GM19023 (cell line): ENCODE results near the gene RIMBP2.

ENCODE experiments used
- ATAC-seq: cut with Tn5 transposase; IDR thresholded peaks from one replicate; pipeline ENCODE4 v1.9.1; 2021; ENCODE audit warnings: mild to moderate bottlenecking, moderate library complexity; ENCODE audit not compliant: unreplicated experiment

Gene RIMBP2

GRCh38 chr12:130474599-130475269 is 241.4 kb downstream of the RIMBP2 start:
- no peak for ATAC-seq

- no peak for ATAC-seq
Observed at GRCh38 chr12:130473266-130473665, 242.8 kb downstream of the RIMBP2 start.

- no peak for ATAC-seq
Observed at GRCh38 chr12:130470969-130471368, 245.1 kb downstream of the RIMBP2 start.

- ATAC-seq: no peak
Observed at GRCh38 chr12:130469552-130469951, 246.5 kb downstream of the RIMBP2 start.

- ATAC-seq: no peak
Observed at GRCh38 chr12:130468700-130469245, 247.3 kb downstream of the RIMBP2 start.

- no peak for ATAC-seq
Observed at GRCh38 chr12:130468186-130468585, 247.9 kb downstream of the RIMBP2 start.

GRCh38 chr12:130465626-130466025 is 250.5 kb downstream of the RIMBP2 start:
- ATAC-seq: no peak

GRCh38 chr12:130465046-130465445 is 251.1 kb downstream of the RIMBP2 start:
- no peak for ATAC-seq

- no peak for ATAC-seq
Observed at GRCh38 chr12:130463818-130464670, 252.1 kb downstream of the RIMBP2 start.

- no peak for ATAC-seq
Observed at GRCh38 chr12:130463275-130463658, 252.8 kb downstream of the RIMBP2 start.

- ATAC-seq: no peak
Observed at GRCh38 chr12:130462558-130463274, 253.4 kb downstream of the RIMBP2 start.

- no peak for ATAC-seq
Observed at GRCh38 chr12:130461839-130462557, 254.1 kb downstream of the RIMBP2 start.

GRCh38 chr12:130461447-130461815 is 254.7 kb downstream of the RIMBP2 start:
- ATAC-seq: no peak

- ATAC-seq: no peak
Observed at GRCh38 chr12:130460611-130461446, 255.3 kb downstream of the RIMBP2 start.

GRCh38 chr12:130459916-130460315 is 256.2 kb downstream of the RIMBP2 start:
- ATAC-seq: no peak

- ATAC-seq: no peak
Observed at GRCh38 chr12:130458341-130458740, 257.8 kb downstream of the RIMBP2 start.

GRCh38 chr12:130457215-130457614 is 258.9 kb downstream of the RIMBP2 start:
- ATAC-seq: no peak

- ATAC-seq: no peak
Observed at GRCh38 chr12:130456375-130457199, 259.5 kb downstream of the RIMBP2 start.

- no peak for ATAC-seq
Observed at GRCh38 chr12:130455161-130455560, 260.9 kb downstream of the RIMBP2 start.
